ENCODE results near the gene PGM1.

DNA sequence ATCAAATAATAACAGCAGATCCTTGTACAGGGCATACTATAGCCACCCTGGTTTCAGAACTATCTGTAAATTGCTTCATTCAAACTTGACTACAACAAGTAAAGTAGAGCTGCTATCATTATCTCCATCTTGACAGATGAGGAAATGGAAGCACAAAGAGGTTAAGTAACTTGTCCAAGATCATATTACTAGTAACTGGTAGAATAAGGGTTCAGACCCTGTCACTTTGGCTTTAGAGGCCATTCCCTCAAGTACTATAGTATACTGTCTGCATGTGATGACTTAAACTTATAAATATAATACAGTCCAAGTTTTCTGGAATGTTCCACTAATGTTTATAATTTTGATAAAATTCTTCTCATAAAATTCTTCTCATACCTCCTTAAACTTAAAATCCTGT, 24.8 kb downstream of the PGM1 start:
- TF ChIP-seq, protein P1, sequence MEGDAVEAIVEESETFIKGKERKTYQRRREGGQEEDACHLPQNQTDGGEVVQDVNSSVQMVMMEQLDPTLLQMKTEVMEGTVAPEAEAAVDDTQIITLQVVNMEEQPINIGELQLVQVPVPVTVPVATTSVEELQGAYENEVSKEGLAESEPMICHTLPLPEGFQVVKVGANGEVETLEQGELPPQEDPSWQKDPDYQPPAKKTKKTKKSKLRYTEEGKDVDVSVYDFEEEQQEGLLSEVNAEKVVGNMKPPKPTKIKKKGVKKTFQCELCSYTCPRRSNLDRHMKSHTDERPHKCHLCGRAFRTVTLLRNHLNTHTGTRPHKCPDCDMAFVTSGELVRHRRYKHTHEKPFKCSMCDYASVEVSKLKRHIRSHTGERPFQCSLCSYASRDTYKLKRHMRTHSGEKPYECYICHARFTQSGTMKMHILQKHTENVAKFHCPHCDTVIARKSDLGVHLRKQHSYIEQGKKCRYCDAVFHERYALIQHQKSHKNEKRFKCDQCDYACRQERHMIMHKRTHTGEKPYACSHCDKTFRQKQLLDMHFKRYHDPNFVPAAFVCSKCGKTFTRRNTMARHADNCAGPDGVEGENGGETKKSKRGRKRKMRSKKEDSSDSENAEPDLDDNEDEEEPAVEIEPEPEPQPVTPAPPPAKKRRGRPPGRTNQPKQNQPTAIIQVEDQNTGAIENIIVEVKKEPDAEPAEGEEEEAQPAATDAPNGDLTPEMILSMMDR (conservative IDR thresholded peaks at IDR 0.05; ENCODE audit: low read depth, low read length): no peak
- TF ChIP-seq EZH2 (IDR thresholded peaks at IDR 0.05; ENCODE audit: low read length, unreplicated experiment): no peak
- no peak for TF ChIP-seq EZH2phosphoT487 (IDR thresholded peaks at IDR 0.05; ENCODE audit: borderline replicate concordance, low read length)

All from PC-3 (cell line).